CMK (cell line): Measurements from ENCODE around the gene ANXA11.
"Not testable (repeated sequence)": the region's sequence is repeated elsewhere in the genome, so short reads cannot be mapped to it uniquely, and the experiment has no call there.

ENCODE experiments used
- DNase-seq: peaks from one replicate; pipeline ENCODE4 v3.0.0-alpha.2; 2010; ENCODE audit warnings: low read depth

The ANXA11 gene

DNA sequence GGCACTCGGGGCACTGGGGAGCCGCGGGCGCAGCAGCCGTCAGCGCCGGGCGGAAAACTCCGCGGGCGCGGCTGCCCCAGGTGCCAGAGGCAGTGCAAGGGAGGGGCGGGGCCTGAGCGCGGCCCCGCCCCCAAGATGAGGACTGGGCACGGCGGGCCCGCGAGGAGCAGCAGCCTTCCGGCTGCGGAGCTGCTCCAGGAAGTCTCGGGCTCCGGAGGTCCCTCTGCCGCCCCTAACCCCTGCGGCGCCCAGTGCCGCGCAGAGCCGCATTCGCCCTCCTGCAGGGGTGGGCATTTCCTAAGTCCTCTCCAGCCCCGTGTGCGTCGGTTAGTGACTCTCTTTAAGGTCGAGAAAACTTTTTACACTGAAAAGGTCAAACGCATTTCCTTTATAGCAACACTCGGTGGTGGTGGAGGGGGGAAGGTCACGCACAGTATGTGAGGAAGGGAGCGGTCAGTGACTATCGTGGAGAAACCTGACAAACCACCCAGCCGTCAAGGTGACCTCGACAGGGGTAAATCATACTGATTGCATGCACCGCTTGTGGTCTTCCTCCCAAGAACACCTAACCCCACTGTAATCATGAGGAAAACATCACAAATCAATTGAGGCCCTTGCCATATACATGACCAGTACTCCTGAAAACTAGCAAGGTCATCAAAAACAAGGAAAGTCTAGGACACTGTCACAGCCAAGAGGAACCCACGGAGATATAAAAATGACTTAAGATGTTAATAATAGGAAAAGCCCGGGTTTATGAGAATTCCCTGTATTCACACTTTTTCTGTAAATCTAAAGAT lies at the start of gene ANXA11:
ANXA11 (minus strand) TSS at position 61 of the 800 bp plus-strand sequence. CDS start 32,676 bp downstream, outside the sequence.
- DNase-seq = peak; percentile 62

GRCh38 chr10:80254726-80255125 lies 49.4 kb upstream of the ANXA11 start:
- not testable (repeated sequence) for DNase-seq

- DNase-seq = not testable (repeated sequence)
Measured at GRCh38 chr10:80253963-80254271, 48.6 kb upstream of the ANXA11 start.

DNA sequence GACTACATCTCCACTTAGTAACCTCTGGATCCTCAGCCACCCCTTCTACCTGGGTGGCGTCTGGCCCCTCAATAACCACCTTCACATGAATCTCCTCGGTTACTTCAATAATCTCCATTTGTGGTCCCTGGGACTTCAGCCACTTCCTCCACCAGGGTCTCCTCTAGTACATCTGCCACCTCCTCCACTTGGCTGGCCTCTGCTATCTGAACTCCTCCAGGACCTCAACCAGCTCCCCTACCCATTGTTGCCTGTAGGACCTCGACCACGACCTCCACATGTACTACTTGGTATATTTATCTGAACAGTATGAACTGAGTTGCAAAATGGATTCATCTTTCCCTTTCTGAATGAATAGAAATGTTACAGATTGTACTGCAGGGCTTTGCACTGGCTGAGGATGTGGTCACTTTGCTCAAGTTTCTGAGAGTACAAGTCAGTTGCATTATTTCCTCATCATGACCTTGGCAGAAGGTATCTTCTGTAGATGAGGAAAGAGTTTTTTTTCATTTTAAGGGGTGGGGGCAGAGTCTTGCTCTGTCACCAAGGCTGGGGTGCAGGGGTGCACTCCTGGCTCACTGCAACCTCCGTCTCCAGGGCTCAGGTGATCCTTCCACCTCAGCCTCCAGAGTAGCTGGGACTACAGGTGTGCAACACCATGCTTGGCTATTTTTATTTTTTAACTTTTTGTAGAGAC lies 48.1 kb upstream of the ANXA11 start:
- no peak for DNase-seq

DNA sequence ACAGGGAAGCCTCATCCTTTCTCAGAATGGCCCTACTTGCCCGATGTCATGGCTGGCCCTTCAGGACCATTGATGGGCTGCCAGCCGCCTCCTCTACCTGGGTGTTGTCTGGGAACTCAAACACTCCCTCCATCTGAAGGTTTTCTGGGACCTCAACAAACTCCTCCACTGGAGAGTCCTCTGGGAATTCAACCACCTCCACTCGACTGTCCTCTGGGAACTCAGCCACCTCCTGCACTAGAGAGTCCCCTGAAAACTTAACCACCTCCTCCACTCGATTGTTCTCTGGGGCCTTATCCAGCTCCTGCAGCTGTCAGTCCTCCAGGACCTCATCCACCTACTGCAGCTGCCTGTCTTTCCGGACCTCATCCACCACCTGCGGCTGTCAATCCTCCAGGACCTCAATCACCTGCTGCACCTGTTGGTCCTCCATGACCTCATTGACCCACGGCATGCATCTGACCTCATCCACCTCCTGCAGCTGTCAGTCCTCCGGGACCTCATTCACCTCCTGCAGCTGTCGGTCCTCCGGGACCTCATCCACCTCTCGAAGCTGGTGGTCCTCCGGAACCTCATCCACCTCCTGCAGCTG lies 47.1 kb upstream of the ANXA11 start:
- no peak for DNase-seq

GRCh38 chr10:80251703-80252280 lies 46.5 kb upstream of the ANXA11 start:
- DNase-seq = not testable (repeated sequence)

- DNase-seq = not testable (repeated sequence)
Measured at GRCh38 chr10:80250399-80250798, 45.1 kb upstream of the ANXA11 start.

GRCh38 chr10:80249906-80250305 lies 44.6 kb upstream of the ANXA11 start:
- DNase-seq = not testable (repeated sequence)

DNA sequence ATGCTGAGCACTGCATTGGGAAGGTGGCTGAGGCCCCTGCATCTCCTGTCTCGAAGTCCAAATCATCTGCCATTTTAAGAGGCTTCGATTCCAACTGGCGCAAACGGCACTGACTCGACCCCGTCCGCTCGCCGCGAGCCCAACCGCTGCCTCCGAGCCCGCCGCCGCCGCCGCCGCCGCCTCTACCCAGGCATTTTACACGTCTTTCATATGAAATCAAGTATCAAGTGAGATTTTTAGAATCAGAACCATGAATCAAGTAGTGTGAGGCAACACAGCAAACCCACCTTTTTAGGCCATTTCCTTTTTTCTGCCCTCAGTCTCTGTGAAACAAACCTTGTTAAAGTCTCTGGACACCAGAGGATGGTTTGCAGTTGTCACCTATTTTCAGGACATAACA lies 42.3 kb upstream of the ANXA11 start:
- DNase-seq = not testable (repeated sequence)

GRCh38 chr10:80244371-80244770 lies 39.0 kb upstream of the ANXA11 start:
- not testable (repeated sequence) for DNase-seq

GRCh38 chr10:80242341-80242740 lies 37.0 kb upstream of the ANXA11 start:
- DNase-seq = not testable (repeated sequence)

DNA sequence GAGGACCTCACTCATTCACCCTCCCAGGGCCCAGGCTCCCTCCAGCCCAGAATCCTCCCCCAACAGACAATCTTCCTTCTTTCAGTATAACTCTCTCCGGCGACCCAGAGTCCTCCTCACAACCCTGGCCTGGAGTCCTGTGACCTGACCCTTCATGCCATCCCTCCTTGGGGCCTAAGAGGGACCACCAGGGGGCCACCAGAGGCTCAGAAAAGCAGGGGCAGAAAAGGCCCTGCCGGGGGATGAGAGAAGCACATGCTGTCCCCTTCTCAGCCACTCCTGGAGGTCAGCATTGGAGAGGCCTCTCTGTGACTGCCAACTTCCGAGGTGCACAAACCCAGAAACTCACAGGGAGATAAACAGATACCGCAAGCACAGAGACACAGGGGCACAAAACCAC lies 31.1 kb upstream of the ANXA11 start:
- not testable (repeated sequence) for DNase-seq

DNA sequence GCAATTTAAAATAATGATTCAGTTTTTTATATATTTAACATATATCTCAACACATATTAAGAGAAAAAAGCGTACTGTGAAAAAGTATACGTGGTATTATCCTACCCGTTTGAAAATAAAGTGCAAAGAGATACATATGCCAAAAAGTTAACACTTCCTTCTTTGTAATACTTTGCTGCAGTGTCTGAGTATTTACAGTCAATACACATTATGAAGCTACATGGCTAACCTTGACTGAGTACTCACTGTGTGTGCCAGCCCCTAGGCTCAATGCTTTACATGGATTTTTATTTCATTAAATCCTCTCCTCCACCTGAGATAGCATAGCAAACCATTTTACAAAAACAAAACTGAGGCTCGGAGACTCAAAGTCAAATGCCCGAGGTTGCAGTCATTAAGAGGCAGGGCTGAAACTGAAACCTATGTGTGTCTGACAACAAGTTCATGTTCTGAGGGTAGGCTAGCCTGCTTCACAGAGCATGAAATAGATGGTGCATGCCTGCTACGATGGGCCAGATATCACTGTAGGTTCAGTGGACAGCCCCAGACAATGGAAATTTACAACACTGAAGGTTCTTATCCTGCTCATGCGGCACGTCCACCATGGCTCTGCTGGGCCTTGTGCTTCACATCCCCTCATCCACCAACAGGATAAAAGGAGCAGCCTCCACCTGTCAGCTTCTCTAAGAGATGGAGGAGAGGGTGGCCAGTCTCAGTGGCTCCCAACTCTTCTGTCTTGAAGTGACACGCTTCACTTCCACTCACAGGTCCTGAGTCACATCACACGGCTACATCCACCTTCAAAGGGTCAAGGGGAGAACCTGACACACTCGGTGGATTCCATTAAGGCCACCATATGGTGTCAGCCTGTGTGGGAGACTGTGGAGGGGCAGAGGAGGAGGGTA lies 29.2 kb upstream of the ANXA11 start:
- DNase-seq = not testable (repeated sequence)

DNA sequence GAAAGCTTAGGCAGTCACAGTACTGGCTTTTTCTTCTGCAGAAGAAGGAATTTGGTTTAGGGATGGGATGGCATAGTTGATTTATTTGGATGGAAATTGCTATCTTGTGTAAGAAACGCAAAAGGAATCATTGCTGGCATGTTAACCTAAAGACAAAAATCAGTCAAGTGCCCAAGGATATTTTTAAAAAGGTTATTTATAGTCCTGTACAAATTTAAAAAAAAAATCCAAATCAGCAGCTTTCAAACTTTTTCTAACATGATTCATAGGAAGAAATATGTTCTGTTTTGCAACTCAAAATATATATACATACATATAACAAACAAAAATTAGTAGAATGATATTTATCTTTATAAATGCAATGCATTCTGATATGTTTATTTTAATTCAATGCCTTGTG lies 28.5 kb upstream of the ANXA11 start:
- not testable (repeated sequence) for DNase-seq

- not testable (repeated sequence) for DNase-seq
Measured at GRCh38 chr10:80226723-80227122, 21.4 kb upstream of the ANXA11 start.

GRCh38 chr10:80223031-80223419 lies 17.7 kb upstream of the ANXA11 start:
- not testable (repeated sequence) for DNase-seq

- DNase-seq = not testable (repeated sequence)
Measured at GRCh38 chr10:80218878-80219277, 13.5 kb upstream of the ANXA11 start.

DNA sequence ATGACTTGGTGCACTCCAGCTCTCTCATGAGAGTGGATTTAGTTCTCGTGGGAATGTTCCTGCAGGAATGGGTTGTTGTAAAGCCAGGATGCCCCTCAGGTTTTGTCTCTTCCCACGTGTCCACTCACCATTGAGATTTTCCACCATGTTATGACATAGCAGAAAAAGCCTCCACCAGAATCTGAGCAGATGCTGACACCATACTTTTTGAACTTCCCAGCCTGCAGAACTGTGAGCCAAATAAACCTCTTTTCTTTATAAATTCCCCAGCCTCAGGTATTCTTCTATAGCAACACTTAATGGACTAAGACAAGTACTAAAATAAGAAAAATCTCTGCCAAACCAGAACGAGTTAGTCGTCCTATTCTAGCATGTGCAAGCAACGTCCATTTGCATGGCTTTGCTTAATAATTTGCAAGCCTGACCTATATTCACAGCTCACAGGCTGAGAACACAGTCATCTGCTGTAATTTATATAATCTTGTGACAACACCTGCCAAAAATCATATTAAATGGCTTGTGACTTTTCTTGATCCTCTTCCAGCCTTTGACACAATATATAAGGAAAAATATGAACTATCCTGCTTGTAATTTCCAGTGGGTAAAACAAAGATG lies 9.1 kb upstream of the ANXA11 start:
- not testable (repeated sequence) for DNase-seq

DNA sequence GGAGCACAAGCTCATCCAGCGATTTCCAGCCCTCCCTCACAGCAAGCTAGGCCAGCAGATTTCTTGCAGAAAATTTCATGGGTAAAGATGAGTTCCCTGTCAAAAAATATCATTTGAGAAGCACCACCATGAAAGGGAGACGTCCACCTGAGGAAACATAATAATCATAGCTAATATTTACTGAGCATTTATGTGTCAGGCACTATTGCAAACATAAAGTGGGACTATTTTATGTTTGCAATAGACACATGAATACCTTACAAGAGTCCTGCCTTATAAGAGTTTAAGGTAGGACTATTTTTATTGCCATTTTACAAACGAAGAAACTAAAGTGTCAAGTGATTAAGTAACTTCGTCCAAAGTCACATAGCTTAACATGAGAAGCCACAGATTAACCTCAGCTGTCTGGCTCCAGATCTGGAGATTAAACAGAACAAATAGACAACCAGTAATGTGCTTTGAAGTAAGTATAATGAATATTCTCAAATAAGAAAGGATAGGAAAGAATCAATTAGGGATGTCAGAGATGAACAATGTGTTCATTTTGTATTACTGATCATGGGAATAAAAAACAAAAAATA lies 7.3 kb upstream of the ANXA11 start:
- not testable (repeated sequence) for DNase-seq

DNA sequence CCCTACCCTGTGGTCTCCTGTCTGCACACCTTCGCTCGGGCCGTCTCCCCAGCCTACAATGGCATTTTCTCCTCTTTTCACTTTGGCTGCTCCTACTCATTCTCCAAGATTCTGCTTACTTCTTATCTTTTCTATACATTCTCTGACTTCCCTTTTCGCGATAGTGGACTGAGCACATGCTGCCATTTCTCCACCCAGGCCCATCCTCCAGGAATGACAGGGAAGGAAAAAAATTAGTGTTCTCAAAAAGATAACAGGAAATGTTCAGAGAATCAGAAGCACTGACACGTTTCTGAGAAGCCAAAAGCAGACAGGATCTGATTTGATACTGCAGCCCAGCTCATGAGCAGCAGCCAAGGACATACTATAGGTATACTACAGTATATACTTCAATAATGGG lies 6.4 kb upstream of the ANXA11 start:
- no peak for DNase-seq

- no peak for DNase-seq
Measured at GRCh38 chr10:80210259-80210658, 4.9 kb upstream of the ANXA11 start.
